A549 (cell line): ENCODE results near the gene PDZD4. TPM values are rescaled to one million over a fixed set of nuclear protein-coding genes. Genes with fewer than 3 reads are reported as not detected.

Experiments used
- ATAC-seq, 2 experiments: fragments of 200-7000 bp in 1 of 2; fragments of >200 bp in 1 of 2; cut with Nextera tagmentation in 1 of 2; cut with Tn5 transposase in 1 of 2; 3 replicates each; pipeline versions ENCODE4 v1.8.0 to v1.9.1; 2018 to 2020; ENCODE audit warnings: mild to moderate bottlenecking in 1 of 2, moderate library complexity in 1 of 2
- CTCF ChIA-PET: fragments of 300-600 bp; sonication (Branson Sonifier 250); formaldehyde crosslinking; extraction: SDS; loops from one replicate; lab custom pipeline; 2021; ENCODE audit warnings: antibody characterized with exemption, inconsistent platforms; lab: Yijun Ruan, JAX
- POLR2A ChIA-PET: fragments of 350-600 bp; formaldehyde crosslinking; extraction: SDS; loops from one replicate; lab custom pipeline; 2021; ENCODE audit warnings: antibody characterized with exemption, inconsistent platforms; lab: Yijun Ruan, JAX
- DNase-seq, 2 experiments: peaks; one replicate each; pipeline versions ENCODE4 v3.0.0 to v3.0.0-alpha.2; 2011 to 2016; ENCODE audit warnings: low read depth in 1 of 2, low spot score in 1 of 2
- FAIRE-seq: peaks from 2 replicates; lab custom pipeline; 2011; peaks lifted over from hg19 to GRCh38; lab: Jason Lieb, UNC
- H3K27ac ChIP-seq, 2 experiments: fragments of >200 bp; sonication (Bioruptor Twin); formaldehyde crosslinking; 3 replicates each; pipeline ENCODE4 v1.5.1; 2016 to 2017
- H3K4me1 ChIP-seq: fragments of >200 bp; sonication (Bioruptor Twin); formaldehyde crosslinking; 3 replicates; pipeline ENCODE4 v1.6.1; 2016
- H3K4me2 ChIP-seq: fragments of >200 bp; sonication (Bioruptor Twin); formaldehyde crosslinking; 3 replicates; pipeline ENCODE4 v1.6.1; 2016
- H3K4me3 ChIP-seq: fragments of >200 bp; sonication (Bioruptor Twin); formaldehyde crosslinking; 3 replicates; pipeline ENCODE4 v1.5.1; 2016
- H3K9me3 ChIP-seq: fragments of >200 bp; sonication (Bioruptor Twin); formaldehyde crosslinking; 3 replicates; pipeline ENCODE4 v1.6.1; 2016
- ATOH8 ChIP-seq: fragments of 250-450 bp; sonication (Bioruptor Pico); IDR thresholded peaks from 2 replicates; pipeline ENCODE4 v1.5.0; 2020; ENCODE audit warnings: low read depth, mild to moderate bottlenecking, moderate library complexity
- CBX8 ChIP-seq: fragments of 200-600 bp; sonication (generic); IDR thresholded peaks from 2 replicates; pipeline ENCODE4 v1.6.1; 2016
- CHD4 ChIP-seq: fragments of 200-600 bp; sonication (generic); IDR thresholded peaks from 2 replicates; pipeline ENCODE4 v1.6.1; 2016; ENCODE audit warnings: antibody characterized with exemption, mild to moderate bottlenecking, borderline replicate concordance
- FOSL2 ChIP-seq, 2 experiments: fragments of 450-650 bp in 1 of 2; fragments of >200 bp in 1 of 2; sonication (Bioruptor Twin) in 1 of 2; formaldehyde crosslinking; IDR thresholded peaks; 2 replicates each; pipeline versions ENCODE4 v1.5.0 to v1.6.1; 2016 to 2020; ENCODE audit warnings: mild to moderate bottlenecking in 1 of 2, moderate library complexity in 1 of 2
- KDM5A ChIP-seq: fragments of 200-600 bp; sonication (generic); IDR thresholded peaks from 2 replicates; pipeline ENCODE4 v1.6.1; 2016; ENCODE audit warnings: antibody characterized with exemption, mild to moderate bottlenecking
- MYC ChIP-seq: IDR thresholded peaks from 2 replicates; pipeline ENCODE4 v1.6.1; 2012; ENCODE audit warnings: mild to moderate bottlenecking, inconsistent platforms, low read length, improper control_type of control experiment, borderline replicate concordance
- PHF8 ChIP-seq: fragments of 200-600 bp; sonication (generic); IDR thresholded peaks from 2 replicates; pipeline ENCODE4 v1.6.1; 2016; ENCODE audit warnings: low read depth, mild to moderate bottlenecking, antibody characterized with exemption, moderate library complexity, borderline replicate concordance
- RCOR1 ChIP-seq: fragments of 150-350 bp; IDR thresholded peaks from 2 replicates; pipeline ENCODE4 v1.6.1; 2014; ENCODE audit warnings: antibody characterized with exemption, low read length, low read depth
- REST ChIP-seq: fragments of 200-600 bp; sonication (generic); IDR thresholded peaks from 2 replicates; pipeline ENCODE4 v1.6.1; 2016; ENCODE audit warnings: antibody characterized with exemption, mild to moderate bottlenecking, moderate library complexity
- RNF2 ChIP-seq: fragments of 200-600 bp; sonication (generic); IDR thresholded peaks from 2 replicates; pipeline ENCODE4 v1.6.1; 2016; ENCODE audit warnings: low read depth, mild to moderate bottlenecking, antibody characterized with exemption, moderate library complexity, borderline replicate concordance
- SREBF2 ChIP-seq: fragments of 450-650 bp; IDR thresholded peaks from 2 replicates; pipeline ENCODE4 v1.6.1; 2014; ENCODE audit warnings: mild to moderate bottlenecking, moderate library complexity
- ZC3H11A ChIP-seq: fragments of 450-650 bp; IDR thresholded peaks from 2 replicates; pipeline ENCODE4 v1.6.1; 2014; ENCODE audit warnings: antibody characterized with exemption, mild to moderate bottlenecking
- WGBS: methylation state at CpG from one replicate; pipeline ENCODE4 v1.1.6; 2017; ENCODE audit errors: missing lambda C conversion rate; 5-methylcytosine and 5-hydroxymethylcytosine counted together
- polyA plus RNA-seq, 4 experiments: library from polyadenylated mRNA; depleted of rRNA in 3 of 4; stranded (reverse); fragments of >200 nt; fragmentation: RNase III in 1 of 4; extraction: RNeasy Plus Mini Kit Qiagen cat#74134 plus additional on column Dnase treatment in 1 of 4; gene quantifications; 2 replicates in 3 of 4; 3 replicates in 1 of 4; pipeline ENCODE4 v1.2.3, GENCODE V29; 2011 to 2017
- TF ChIP-seq, protein P1 (sequence below): fragments of 450-650 bp; IDR thresholded peaks from 2 replicates; pipeline ENCODE4 v1.6.1; 2014; ENCODE audit warnings: antibody characterized with exemption

The PDZD4 gene
- polyA plus RNA-seq, 2 of the 4 experiments (the other 2 are of a cell fraction): 1.2 to 3.0 TPM

- TF ChIP-seq REST (no peak), PHF8 (no peak), ZC3H11A (no peak)
- TF ChIP-seq, protein P1, sequence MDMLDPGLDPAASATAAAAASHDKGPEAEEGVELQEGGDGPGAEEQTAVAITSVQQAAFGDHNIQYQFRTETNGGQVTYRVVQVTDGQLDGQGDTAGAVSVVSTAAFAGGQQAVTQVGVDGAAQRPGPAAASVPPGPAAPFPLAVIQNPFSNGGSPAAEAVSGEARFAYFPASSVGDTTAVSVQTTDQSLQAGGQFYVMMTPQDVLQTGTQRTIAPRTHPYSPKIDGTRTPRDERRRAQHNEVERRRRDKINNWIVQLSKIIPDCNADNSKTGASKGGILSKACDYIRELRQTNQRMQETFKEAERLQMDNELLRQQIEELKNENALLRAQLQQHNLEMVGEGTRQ: no peak
Observed at GRCh38 chrX:153778181-153778580, 52.2 kb downstream of the PDZD4 start (continued).

DNA sequence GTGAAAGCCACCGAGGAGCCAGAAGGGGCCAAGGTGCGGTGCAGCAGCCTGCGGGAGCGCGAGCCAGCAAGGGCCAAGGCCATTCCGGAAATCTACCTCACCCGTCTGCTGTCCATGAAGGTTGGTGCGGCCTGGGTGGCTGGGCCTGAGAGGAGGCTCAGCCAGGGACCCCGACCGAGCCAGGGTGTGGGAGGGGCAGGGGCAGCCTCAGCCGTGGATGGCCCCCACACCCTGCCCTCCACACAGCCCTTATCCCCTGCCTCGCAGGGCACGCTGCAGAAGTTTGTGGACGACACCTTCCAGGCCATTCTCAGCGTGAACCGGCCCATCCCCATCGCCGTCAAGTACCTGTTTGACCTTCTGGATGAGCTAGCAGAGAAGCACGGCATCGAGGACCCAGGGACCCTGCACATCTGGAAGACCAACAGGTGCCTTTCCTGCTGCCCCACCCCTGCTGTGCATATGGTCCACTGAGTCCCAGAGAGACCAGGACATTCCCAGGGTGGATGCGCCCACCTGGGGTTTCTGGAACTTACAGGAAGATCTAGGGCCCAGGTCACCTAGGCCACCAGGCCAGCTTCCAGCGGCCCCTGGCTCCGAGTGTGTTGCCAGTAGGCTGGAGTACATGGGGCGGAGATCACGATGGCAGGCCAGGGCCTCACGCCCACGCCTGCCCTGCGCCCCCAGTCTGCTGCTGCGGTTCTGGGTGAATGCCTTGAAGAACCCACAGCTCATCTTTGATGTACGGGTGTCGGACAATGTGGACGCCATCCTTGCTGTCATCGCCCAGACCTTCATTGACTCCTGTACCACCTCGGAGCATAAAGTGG, 52.9 kb downstream of the PDZD4 start:
- no peak for ATAC-seq
- H3K4me1 ChIP-seq: no peaks in the 10 kb centered on the region
- no peak overlapping the region for H3K27ac ChIP-seq
- H3K9me3 ChIP-seq: no peaks in the 10 kb centered on the region
- ChIA-PET POLR2A (interaction anchor here (1.4 kb wide), 1 partner anchor 17 kb away, joined by 4 read pairs; the partner anchor contains the start of genes IDH3G and SSR4), CTCF (interaction anchor here (0.7 to 4.9 kb wide), 5 partner anchors 10 to 170 kb away, joined by 3 to 27 read pairs (median 5); partner anchors contain the start of gene PLXNB3)
- FAIRE-seq: no peak
- no peak for DNase-seq
- WGBS: 92% methylated on average over 14 of the region's 34 CpGs
- H3K4me2 ChIP-seq: no peak overlapping the region
- no peak for TF ChIP-seq MYC
- no peak for TF ChIP-seq KDM5A
- TF ChIP-seq, protein P1: no peak
- TF ChIP-seq RNF2: no peak
- no peak for TF ChIP-seq FOSL2 (IDR thresholded peaks at IDR 0.05)
- no peak for TF ChIP-seq FOSL2 (CRISPR knock-in tag; IDR thresholded peaks at IDR 0.05)
- H3K4me3 ChIP-seq: no peak overlapping the region

GRCh38 chrX:153776611-153777045, 53.7 kb downstream of the PDZD4 start:
- Histone ChIP-seq H3K27ac (peak overlapping the region in 1 of 2 experiments; percentile 32; a peak in 1 of 6 replicates), H3K4me1 (no peaks in the 10 kb centered on the region), H3K4me3 (no peak overlapping the region), H3K9me3 (no peaks in the 10 kb centered on the region), H3K4me2 (no peak overlapping the region)
- CTCF ChIA-PET: no interaction called here
- ATAC-seq (0 out of 6 replicates have a peak, but pooled peaks of 1 of the 2 experiments have one; percentile 5), FAIRE-seq (no peak), DNase-seq (peak in 1 of 2 experiments; percentile 31)
- WGBS: 75% methylated on average over 5 of the region's 22 CpGs
- POLR2A ChIA-PET: no interaction called here
- TF ChIP-seq CBX8 (no peak), FOSL2 (IDR thresholded peaks at IDR 0.05) (no peak), FOSL2 (CRISPR knock-in tag; IDR thresholded peaks at IDR 0.05) (no peak), KDM5A (no peak), SREBF2 (no peak), CHD4 (no peak), RCOR1 (no peak), ATOH8 (CRISPR knock-in tag) (no peak)
